Measurements from ENCODE around the gene ZBTB7C. TPM values are rescaled to one million over a fixed set of nuclear protein-coding genes. Genes with fewer than 3 reads are reported as not detected.

The ZBTB7C gene
- total and polyA plus RNA-seq, 8 donors = 1.7 to 8.7 (median 2.7) TPM

- ATAC-seq (no peak), DNase-seq (no peak)
- H3K4me1 ChIP-seq = no peaks in the 10 kb centered on the region
- no peak overlapping the region for H3K4me3 ChIP-seq
- H3K36me3 ChIP-seq = no peaks in the 10 kb centered on the region
- intact Hi-C loops (cut with DNase I) = no loop called here
- H3K9me3 ChIP-seq = no peaks in the 10 kb centered on the region
- no peaks in the 10 kb centered on the region for H3K27me3 ChIP-seq
- H3K27ac ChIP-seq = no peak overlapping the region
- no peak for TF ChIP-seq CTCF (IDR thresholded peaks at IDR 0.05)
Observed at GRCh38 chr18:48250362-48250907, 158.7 kb downstream of the ZBTB7C start.

- Histone ChIP-seq H3K4me1 (no peaks in the 10 kb centered on the region), H3K27ac (no peak overlapping the region), H3K27me3 (no peaks in the 10 kb centered on the region), H3K9me3 (no peaks in the 10 kb centered on the region), H3K4me3 (no peak overlapping the region), H3K36me3 (no peaks in the 10 kb centered on the region)
- no peak for DNase-seq
- intact Hi-C loops (cut with DNase I) = no loop called here
- ATAC-seq = no peak
- TF ChIP-seq CTCF (IDR thresholded peaks at IDR 0.05) = no peak
Observed at GRCh38 chr18:48249854-48250253, 159.3 kb downstream of the ZBTB7C start.

- Histone ChIP-seq H3K4me1 (no peaks in the 10 kb centered on the region), H3K27me3 (no peaks in the 10 kb centered on the region), H3K4me3 (no peak overlapping the region), H3K27ac (no peak overlapping the region), H3K36me3 (no peaks in the 10 kb centered on the region), H3K9me3 (no peaks in the 10 kb centered on the region)
- no peak for DNase-seq
- ATAC-seq = no peak
- TF ChIP-seq CTCF (IDR thresholded peaks at IDR 0.05) = no peak
- intact Hi-C loops (cut with DNase I) = no loop called here
Observed at GRCh38 chr18:48244530-48244929, 164.7 kb downstream of the ZBTB7C start.

GRCh38 chr18:48238636-48239035 lies 170.5 kb downstream of the ZBTB7C start:
- DNase-seq (no peak), ATAC-seq (no peak)
- Histone ChIP-seq H3K4me3 (no peak overlapping the region), H3K27me3 (no peaks in the 10 kb centered on the region), H3K4me1 (peaks cover 0 to 4% of the 10 kb centered on the region in 2 donors), H3K27ac (no peak overlapping the region), H3K9me3 (no peaks in the 10 kb centered on the region), H3K36me3 (no peaks in the 10 kb centered on the region)
- intact Hi-C loops (cut with DNase I) = loop anchor here in 1 of 2 donors (10.0 kb wide), 1 partner anchor 206 kb away; no protein-coding TSS in a partner anchor
- no peak for TF ChIP-seq CTCF (IDR thresholded peaks at IDR 0.05)

- Histone ChIP-seq H3K27ac (no peak overlapping the region), H3K9me3 (no peaks in the 10 kb centered on the region), H3K36me3 (no peaks in the 10 kb centered on the region), H3K4me1 (peaks cover 0 to 4% of the 10 kb centered on the region in 2 donors), H3K27me3 (no peaks in the 10 kb centered on the region), H3K4me3 (no peak overlapping the region)
- TF ChIP-seq CTCF (IDR thresholded peaks at IDR 0.05) = no peak
- ATAC-seq = no peak
- intact Hi-C loops (cut with DNase I) = loop anchor here in 1 of 2 donors (10.0 kb wide), 1 partner anchor 207 kb away; no protein-coding TSS in a partner anchor
- no peak for DNase-seq
Observed at GRCh38 chr18:48238206-48238605, 171.0 kb downstream of the ZBTB7C start.

Data from left lung (tissue), 10 donors.